HepG2 (cell line): ENCODE results near the gene CAVIN1. TPM values are rescaled to one million over a fixed set of nuclear protein-coding genes. Genes with fewer than 3 reads are reported as not detected.

ENCODE experiments used
- CCAR2 ChIP-seq: fragments of 200-400 bp; formaldehyde crosslinking; optimal IDR thresholded peaks from 2 replicates; pipeline ENCODE3; 2018; ENCODE audit warnings: low read depth, mild to moderate bottlenecking, low read length, moderate library complexity
- ERF ChIP-seq: IDR thresholded peaks from 2 replicates; pipeline ENCODE4 v1.6.1; 2018; ENCODE audit warnings: missing biosample characterization, missing genetic modification reagents
- ETV5 ChIP-seq: IDR thresholded peaks from 2 replicates; pipeline ENCODE4 v1.6.1; 2018; ENCODE audit warnings: missing biosample characterization, missing genetic modification reagents, inconsistent platforms, borderline replicate concordance
- GZF1 ChIP-seq: sonication (generic); formaldehyde crosslinking; IDR thresholded peaks from 2 replicates; pipeline ENCODE4 v1.5.1; 2020; ENCODE audit warnings: mild to moderate bottlenecking, missing genetic modification reagents
- IKZF1 ChIP-seq: fragments of 450-650 bp; IDR thresholded peaks from 2 replicates; pipeline ENCODE4 v1.7.1; 2016
- MAFG ChIP-seq: sonication (generic); formaldehyde crosslinking; IDR thresholded peaks from 2 replicates; pipeline ENCODE4 v1.5.1; 2020; ENCODE audit warnings: mild to moderate bottlenecking, missing genetic modification reagents
- NBN ChIP-seq: fragments of 450-650 bp; conservative IDR thresholded peaks from 2 replicates; pipeline ENCODE4 v1.6.1; 2017
- NR1H2 ChIP-seq: sonication (generic); formaldehyde crosslinking; IDR thresholded peaks from 2 replicates; pipeline ENCODE4 v1.8.1; 2022; ENCODE audit warnings: low read depth, missing genetic modification reagents, borderline replicate concordance
- NR2F1 ChIP-seq, 2 experiments: fragments of 450-650 bp in 1 of 2; formaldehyde crosslinking in 1 of 2; IDR thresholded peaks; 2 replicates each; pipeline versions ENCODE4 v1.5.0 to v1.6.1; 2016 to 2020; ENCODE audit warnings: mild to moderate bottlenecking in 1 of 2, missing compliant biosample characterization in 1 of 2, missing genetic modification reagents in 1 of 2, moderate library complexity in 1 of 2
- NR2F6 ChIP-seq, 2 experiments: IDR thresholded peaks; 2 replicates each; pipeline ENCODE4 v1.6.1; 2016; ENCODE audit warnings: antibody characterized with exemption in 1 of 2, mild to moderate bottlenecking in 1 of 2
- PCBP2 ChIP-seq: fragments of 200-400 bp; formaldehyde crosslinking; optimal IDR thresholded peaks from 2 replicates; pipeline ENCODE3; 2018; ENCODE audit warnings: low read length, low read depth; ENCODE audit not compliant: poor library complexity, severe bottlenecking
- POLR2AphosphoS5 ChIP-seq: IDR thresholded peaks from 2 replicates; pipeline ENCODE4 v1.6.1; 2012; ENCODE audit warnings: low read depth, low read length
- RFX1 ChIP-seq: fragments of 450-650 bp; IDR thresholded peaks from 2 replicates; pipeline ENCODE4 v1.6.1; 2017
- RFX3 ChIP-seq: IDR thresholded peaks from 2 replicates; pipeline ENCODE4 v1.6.1; 2016; ENCODE audit warnings: missing biosample characterization, missing genetic modification reagents
- SUZ12 ChIP-seq: fragments of 150-350 bp; IDR thresholded peaks from 2 replicates; pipeline ENCODE4 v1.6.1; 2014; ENCODE audit warnings: low read depth, low read length
- TAF1 ChIP-seq: sonication (generic); formaldehyde crosslinking; IDR thresholded peaks from 2 replicates; pipeline ENCODE4 v1.4.0; 2020; ENCODE audit warnings: missing genetic modification reagents
- TBX3 ChIP-seq: fragments of 450-650 bp; IDR thresholded peaks from 2 replicates; pipeline ENCODE4 v1.6.1; 2017; ENCODE audit warnings: antibody characterized with exemption, mild to moderate bottlenecking, inconsistent platforms, borderline replicate concordance
- ZBTB42 ChIP-seq: sonication (generic); formaldehyde crosslinking; IDR thresholded peaks from 2 replicates; pipeline ENCODE4 v1.5.0; 2020; ENCODE audit warnings: mild to moderate bottlenecking, missing genetic modification reagents
- ZNF282 ChIP-seq: fragments of 450-650 bp; IDR thresholded peaks from 2 replicates; pipeline ENCODE4 v1.6.1; 2018; ENCODE audit not compliant: partially characterized antibody
- ZNF383 ChIP-seq: sonication (generic); formaldehyde crosslinking; IDR thresholded peaks from 2 replicates; pipeline ENCODE4 v1.4.0; 2020; ENCODE audit warnings: missing genetic modification reagents, mild to moderate bottlenecking, borderline replicate concordance
- ZNF724P ChIP-seq: sonication (generic); formaldehyde crosslinking; IDR thresholded peaks from 2 replicates; pipeline ENCODE4 v1.8.0; 2022; ENCODE audit warnings: missing genetic modification reagents, borderline replicate concordance
- ZSCAN9 ChIP-seq: IDR thresholded peaks from 2 replicates; pipeline ENCODE4 v1.6.1; 2016; ENCODE audit warnings: borderline replicate concordance
- polyA plus RNA-seq, 8 experiments: library from polyadenylated mRNA; depleted of rRNA in 3 of 8; stranded (reverse) in 7 of 8; unstranded in 1 of 8; fragments of >200 nt; fragmentation: Illumina TruSeq in 4 of 8; extraction: Trizol in 4 of 8; gene quantifications; 2 replicates each; pipeline versions ENCODE4 v1.2.1 to v1.2.3, GENCODE V29; 2011 to 2016; ENCODE audit warnings: low read depth in 4 of 8, missing spikeins in 1 of 8, mixed read lengths in 1 of 8; ENCODE audit not compliant: insufficient read depth in 1 of 8
- total RNA-seq, 5 experiments: library from RNA; depleted of rRNA; stranded (reverse); fragments of >200 nt; fragmentation: Illumina TruSeq; extraction: Trizol; gene quantifications; 2 replicates each; pipeline ENCODE4 v1.2.3, GENCODE V29; 2016; ENCODE audit warnings: low read depth in 1 of 5
- TF ChIP-seq, protein P1 (sequence below): sonication (generic); formaldehyde crosslinking; IDR thresholded peaks from 2 replicates; pipeline ENCODE4 v1.4.0; 2020; ENCODE audit warnings: mild to moderate bottlenecking, missing genetic modification reagents
- TF ChIP-seq, protein P2 (sequence below): sonication (generic); formaldehyde crosslinking; IDR thresholded peaks from 2 replicates; pipeline ENCODE4 v1.8.1; 2023; ENCODE audit warnings: missing genetic modification reagents, mild to moderate bottlenecking, borderline replicate concordance
- TF ChIP-seq, protein P3 (sequence below): sonication (generic); formaldehyde crosslinking; IDR thresholded peaks from 2 replicates; pipeline ENCODE4 v1.4.0; 2020; ENCODE audit warnings: missing genetic modification reagents, mild to moderate bottlenecking, borderline replicate concordance
- TF ChIP-seq, protein P4 (sequence below): sonication (generic); formaldehyde crosslinking; IDR thresholded peaks from 2 replicates; pipeline ENCODE4 v1.8.1; 2023; ENCODE audit warnings: mild to moderate bottlenecking, inconsistent platforms, moderate library complexity, missing genetic modification reagents, borderline replicate concordance

Gene CAVIN1
- total and polyA plus RNA-seq, 2 of the 13 experiments (the other 11 are each of a cell fraction or from before 2014, with no cell fraction given): 15.9 to 25.5 TPM

DNA sequence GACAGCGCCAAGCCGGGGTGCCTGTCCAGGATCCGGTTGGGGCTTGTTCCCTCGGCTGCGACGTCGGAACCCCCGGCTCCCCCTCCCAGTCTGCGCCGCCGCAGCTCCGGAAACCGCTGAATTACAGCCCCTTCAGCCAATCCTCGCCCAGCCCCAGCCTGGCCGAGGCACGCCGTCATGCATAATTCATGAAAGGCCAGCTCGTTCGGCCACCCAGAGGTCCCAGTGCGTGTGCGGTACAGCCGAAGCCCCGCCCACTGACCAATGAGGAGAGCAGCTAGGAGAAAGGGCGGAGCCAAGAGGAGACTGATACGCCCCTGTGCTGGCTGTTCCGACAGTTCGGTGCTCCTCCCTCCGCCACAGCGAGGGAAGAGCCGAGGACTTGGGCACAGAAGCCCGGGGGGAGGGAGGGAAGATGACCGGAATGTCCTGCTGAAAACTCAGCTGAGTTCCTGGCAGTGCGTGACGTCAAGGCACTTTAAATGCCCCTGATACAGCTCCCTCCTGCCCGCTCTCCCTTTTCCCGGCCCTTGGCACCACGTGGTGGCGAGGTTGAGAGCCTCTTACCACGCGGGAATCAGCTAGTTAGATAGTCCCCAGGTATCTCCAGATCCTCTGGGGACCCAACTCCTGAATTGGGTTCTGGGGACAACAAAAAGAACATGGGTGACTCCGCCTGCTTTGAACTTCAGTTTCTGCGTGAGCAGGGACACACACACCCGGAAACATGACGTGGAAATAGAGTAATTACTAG, 34.5 kb downstream of the CAVIN1 start, which contains the start of gene STAT3 (continued):
- peak; percentile 63 for TF ChIP-seq RFX3 (CRISPR knock-in tag)
- peak; percentile 69; the same call in 1 of the 2 replicates for TF ChIP-seq TBX3
- no peak; the same call in 1 of the 2 replicates for TF ChIP-seq RFX1
- no peak for TF ChIP-seq NBN
- TF ChIP-seq ETV5 (CRISPR knock-in tag): peak; percentile 85; the same call in 1 of the 2 replicates
- TF ChIP-seq, protein P1, sequence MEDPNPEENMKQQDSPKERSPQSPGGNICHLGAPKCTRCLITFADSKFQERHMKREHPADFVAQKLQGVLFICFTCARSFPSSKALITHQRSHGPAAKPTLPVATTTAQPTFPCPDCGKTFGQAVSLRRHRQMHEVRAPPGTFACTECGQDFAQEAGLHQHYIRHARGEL: peak; percentile 58; the same call in 1 of the 2 replicates
- TF ChIP-seq, protein P2, sequence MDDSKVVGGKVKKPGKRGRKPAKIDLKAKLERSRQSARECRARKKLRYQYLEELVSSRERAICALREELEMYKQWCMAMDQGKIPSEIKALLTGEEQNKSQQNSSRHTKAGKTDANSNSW (CRISPR knock-in tag): peak; percentile 96; the same call in 1 of the 2 replicates
- TF ChIP-seq MAFG (CRISPR knock-in tag): no peak
- TF ChIP-seq ZNF724P (CRISPR knock-in tag): peak; percentile 95
- TF ChIP-seq NR2F6 (IDR thresholded peaks at IDR 0.05): peak; percentile 70; the same call in 1 of the 2 replicates
- TF ChIP-seq NR2F6 (CRISPR knock-in tag; IDR thresholded peaks at IDR 0.05): peak; percentile 88
- peak; percentile 100 for TF ChIP-seq ERF (CRISPR knock-in tag)
- peak; percentile 80; the same call in 1 of the 2 replicates for TF ChIP-seq ZBTB42 (CRISPR knock-in tag)
- TF ChIP-seq TAF1 (CRISPR knock-in tag): peak; percentile 78
- no peak; the same call in 1 of the 2 replicates for TF ChIP-seq NR1H2 (CRISPR knock-in tag)
- TF ChIP-seq SUZ12: no peak
- TF ChIP-seq GZF1 (CRISPR knock-in tag): peak; percentile 82; the same call in 1 of the 2 replicates
- TF ChIP-seq ZNF383 (CRISPR knock-in tag): no peak
- TF ChIP-seq, protein P3, sequence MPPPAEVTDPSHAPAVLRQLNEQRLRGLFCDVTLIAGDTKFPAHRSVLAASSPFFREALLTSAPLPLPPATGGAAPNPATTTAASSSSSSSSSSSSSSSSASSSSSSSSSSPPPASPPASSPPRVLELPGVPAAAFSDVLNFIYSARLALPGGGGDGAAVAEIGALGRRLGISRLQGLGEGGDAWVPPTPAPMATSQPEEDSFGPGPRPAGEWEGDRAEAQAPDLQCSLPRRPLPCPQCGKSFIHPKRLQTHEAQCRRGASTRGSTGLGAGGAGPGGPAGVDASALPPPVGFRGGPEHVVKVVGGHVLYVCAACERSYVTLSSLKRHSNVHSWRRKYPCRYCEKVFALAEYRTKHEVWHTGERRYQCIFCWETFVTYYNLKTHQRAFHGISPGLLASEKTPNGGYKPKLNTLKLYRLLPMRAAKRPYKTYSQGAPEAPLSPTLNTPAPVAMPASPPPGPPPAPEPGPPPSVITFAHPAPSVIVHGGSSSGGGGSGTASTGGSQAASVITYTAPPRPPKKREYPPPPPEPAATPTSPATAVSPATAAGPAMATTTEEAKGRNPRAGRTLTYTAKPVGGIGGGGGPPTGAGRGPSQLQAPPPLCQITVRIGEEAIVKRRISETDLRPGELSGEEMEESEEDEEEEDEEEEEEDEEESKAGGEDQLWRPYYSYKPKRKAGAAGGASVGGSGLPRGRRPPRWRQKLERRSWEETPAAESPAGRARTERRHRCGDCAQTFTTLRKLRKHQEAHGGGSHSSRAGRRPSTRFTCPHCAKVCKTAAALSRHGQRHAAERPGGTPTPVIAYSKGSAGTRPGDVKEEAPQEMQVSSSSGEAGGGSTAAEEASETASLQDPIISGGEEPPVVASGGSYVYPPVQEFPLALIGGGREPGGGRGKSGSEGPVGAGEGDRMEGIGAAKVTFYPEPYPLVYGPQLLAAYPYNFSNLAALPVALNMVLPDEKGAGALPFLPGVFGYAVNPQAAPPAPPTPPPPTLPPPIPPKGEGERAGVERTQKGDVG (CRISPR knock-in tag): peak; percentile 99
- no peak for TF ChIP-seq PCBP2
- no peak for TF ChIP-seq ZNF282
- peak; percentile 99 for TF ChIP-seq ZSCAN9 (CRISPR knock-in tag)
- no peak for TF ChIP-seq IKZF1
- TF ChIP-seq CCAR2: peak; percentile 99
- TF ChIP-seq, protein P4, sequence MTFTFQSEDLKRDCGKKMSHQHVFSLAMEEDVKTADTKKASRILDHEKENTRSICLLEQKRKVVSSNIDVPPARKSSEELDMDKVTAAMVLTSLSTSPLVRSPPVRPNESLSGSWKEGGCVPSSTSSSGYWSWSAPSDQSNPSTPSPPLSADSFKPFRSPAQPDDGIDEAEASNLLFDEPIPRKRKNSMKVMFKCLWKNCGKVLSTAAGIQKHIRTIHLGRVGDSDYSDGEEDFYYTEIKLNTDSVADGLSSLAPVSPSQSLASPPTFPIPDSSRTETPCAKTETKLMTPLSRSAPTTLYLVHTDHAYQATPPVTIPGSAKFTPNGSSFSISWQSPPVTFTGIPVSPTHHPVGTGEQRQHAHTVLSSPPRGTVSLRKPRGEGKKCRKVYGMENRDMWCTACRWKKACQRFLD (CRISPR knock-in tag): peak; percentile 61; the same call in 1 of the 2 replicates
- TF ChIP-seq POLR2AphosphoS5: peak; percentile 81
- TF ChIP-seq NR2F1 (CRISPR knock-in tag; IDR thresholded peaks at IDR 0.05): peak; percentile 58 to 62; a peak in 3 of 4 replicates
